ENCODE results near the gene NOP56. TPM values are rescaled to one million over a fixed set of nuclear protein-coding genes. Genes with fewer than 3 reads are reported as not detected.

The NOP56 gene
- total and polyA plus RNA-seq, 2 donors (not counting 1 experiment from before 2014, with no cell fraction given), result 212 to 247 TPM

DNA sequence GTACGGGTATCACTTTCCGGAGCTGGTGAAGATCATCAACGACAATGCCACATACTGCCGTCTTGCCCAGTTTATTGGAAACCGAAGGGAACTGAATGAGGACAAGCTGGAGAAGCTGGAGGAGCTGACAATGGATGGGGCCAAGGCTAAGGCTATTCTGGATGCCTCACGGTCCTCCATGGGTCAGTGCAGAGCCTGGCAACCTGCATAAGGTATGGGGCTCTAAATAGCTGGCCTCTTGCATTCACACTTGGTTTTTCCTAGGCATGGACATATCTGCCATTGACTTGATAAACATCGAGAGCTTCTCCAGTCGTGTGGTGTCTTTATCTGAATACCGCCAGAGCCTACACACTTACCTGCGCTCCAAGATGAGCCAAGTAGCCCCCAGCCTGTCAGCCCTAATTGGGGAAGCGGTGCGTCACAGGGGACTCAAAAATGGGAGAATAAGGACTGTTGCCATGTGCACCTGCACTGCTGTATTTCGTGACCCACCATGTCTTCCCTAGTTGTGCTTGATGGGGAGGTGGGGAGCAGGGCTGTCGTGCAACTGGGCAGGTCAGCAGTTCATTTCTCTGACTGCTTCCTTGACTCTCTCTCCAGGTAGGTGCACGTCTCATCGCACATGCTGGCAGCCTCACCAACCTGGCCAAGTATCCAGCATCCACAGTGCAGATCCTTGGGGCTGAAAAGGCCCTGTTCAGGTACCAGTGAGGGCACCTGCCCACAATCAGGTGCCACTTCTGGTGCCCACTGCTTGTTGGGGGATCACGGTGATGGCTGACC lies 3.1 kb downstream of the NOP56 start:
- H3K4me3 ChIP-seq (ENCODE audit: control extremely low read depth in 1 of 5, extremely low read depth in 1 of 5, insufficient read depth in 1 of 5, low read depth in 2 of 5, low read length in 4 of 5), result no peak overlapping the region
- H3K9ac ChIP-seq (ENCODE audit: low read length), result no peak overlapping the region
- no peak overlapping the region for H3K27ac ChIP-seq (ENCODE audit: low read length in 2 of 2)
- H2AFZ ChIP-seq (ENCODE audit: insufficient read depth, low read depth, low read length, poor library complexity, severe bottlenecking), result no peak overlapping the region
- peaks cover 42% of the 10 kb centered on the region for H4K20me1 ChIP-seq (ENCODE audit: control insufficient read depth, insufficient read depth, low read length, poor library complexity, severe bottlenecking)
- POLR2A ChIA-PET, result interaction anchor here (4.8 kb wide), 1 partner anchor 9 kb away, joined by 57 read pairs; the partner anchor contains the start of gene IDH3B
- H3K4me1 Mint-ChIP-seq, result peaks cover 21% of the 10 kb centered on the region
- H3K9me3 ChIP-seq (ENCODE audit: control extremely low read depth in 1 of 3, control insufficient read depth in 2 of 3, insufficient read depth in 1 of 3, low read length in 2 of 3), result no peaks in the 10 kb centered on the region
- no peaks in the 10 kb centered on the region for H3K27me3 ChIP-seq (replicated peaks in 1 of 4; ENCODE audit: control extremely low read depth in 1 of 4, control insufficient read depth in 3 of 4, insufficient read depth in 4 of 4, low read length in 3 of 4)
- TF ChIP-seq, protein P1, sequence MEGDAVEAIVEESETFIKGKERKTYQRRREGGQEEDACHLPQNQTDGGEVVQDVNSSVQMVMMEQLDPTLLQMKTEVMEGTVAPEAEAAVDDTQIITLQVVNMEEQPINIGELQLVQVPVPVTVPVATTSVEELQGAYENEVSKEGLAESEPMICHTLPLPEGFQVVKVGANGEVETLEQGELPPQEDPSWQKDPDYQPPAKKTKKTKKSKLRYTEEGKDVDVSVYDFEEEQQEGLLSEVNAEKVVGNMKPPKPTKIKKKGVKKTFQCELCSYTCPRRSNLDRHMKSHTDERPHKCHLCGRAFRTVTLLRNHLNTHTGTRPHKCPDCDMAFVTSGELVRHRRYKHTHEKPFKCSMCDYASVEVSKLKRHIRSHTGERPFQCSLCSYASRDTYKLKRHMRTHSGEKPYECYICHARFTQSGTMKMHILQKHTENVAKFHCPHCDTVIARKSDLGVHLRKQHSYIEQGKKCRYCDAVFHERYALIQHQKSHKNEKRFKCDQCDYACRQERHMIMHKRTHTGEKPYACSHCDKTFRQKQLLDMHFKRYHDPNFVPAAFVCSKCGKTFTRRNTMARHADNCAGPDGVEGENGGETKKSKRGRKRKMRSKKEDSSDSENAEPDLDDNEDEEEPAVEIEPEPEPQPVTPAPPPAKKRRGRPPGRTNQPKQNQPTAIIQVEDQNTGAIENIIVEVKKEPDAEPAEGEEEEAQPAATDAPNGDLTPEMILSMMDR (IDR thresholded peaks at IDR 0.05), result no peak
- no peak for TF ChIP-seq EZH2 (IDR thresholded peaks at IDR 0.05; ENCODE audit: borderline replicate concordance, insufficient read depth, low read depth, low read length, poor library complexity, severe bottlenecking)
- 93% methylated on average over 15 of the region's 17 CpGs for WGBS (ENCODE audit: insufficient coverage)
- H3K4me1 ChIP-seq (ENCODE audit: control insufficient read depth in 2 of 2, insufficient read depth in 2 of 2, low read length in 2 of 2), result peaks cover 19 to 20% of the 10 kb centered on the region in 2 donors
- no peaks in the 10 kb centered on the region for H3K9me3 Mint-ChIP-seq (ENCODE audit: insufficient read depth)
- H3K4me3 Mint-ChIP-seq, result peak overlapping the region; percentile 16
- DNase-seq (peak; percentile 21), ATAC-seq (ENCODE audit: low read depth) (no peak)
- peaks cover 4 to 67% of the 10 kb centered on the region in 2 experiments for H3K36me3 ChIP-seq (replicated peaks in 1 of 2; ENCODE audit: control extremely low read depth in 1 of 2, control insufficient read depth in 1 of 2, extremely low read depth in 1 of 2, insufficient read depth in 2 of 2, low read length in 1 of 2)
- H3K27ac Mint-ChIP-seq, result no peak overlapping the region
- H3K79me2 ChIP-seq (ENCODE audit: control insufficient read depth, insufficient read depth, low read length), result peaks cover 27% of the 10 kb centered on the region
- CTCF ChIA-PET, result interaction anchor here (1.1 kb wide), 1 partner anchor 9 kb away, joined by 3 read pairs; the partner anchor contains the start of gene IDH3B
- no peaks in the 10 kb centered on the region for H3K27me3 Mint-ChIP-seq
- intact Hi-C loops (cut with micrococcal nuclease), result no loop called here
- no peak overlapping the region for H3K4me2 ChIP-seq (replicated peaks; ENCODE audit: low read depth, low read length, poor library complexity, severe bottlenecking)

DNA sequence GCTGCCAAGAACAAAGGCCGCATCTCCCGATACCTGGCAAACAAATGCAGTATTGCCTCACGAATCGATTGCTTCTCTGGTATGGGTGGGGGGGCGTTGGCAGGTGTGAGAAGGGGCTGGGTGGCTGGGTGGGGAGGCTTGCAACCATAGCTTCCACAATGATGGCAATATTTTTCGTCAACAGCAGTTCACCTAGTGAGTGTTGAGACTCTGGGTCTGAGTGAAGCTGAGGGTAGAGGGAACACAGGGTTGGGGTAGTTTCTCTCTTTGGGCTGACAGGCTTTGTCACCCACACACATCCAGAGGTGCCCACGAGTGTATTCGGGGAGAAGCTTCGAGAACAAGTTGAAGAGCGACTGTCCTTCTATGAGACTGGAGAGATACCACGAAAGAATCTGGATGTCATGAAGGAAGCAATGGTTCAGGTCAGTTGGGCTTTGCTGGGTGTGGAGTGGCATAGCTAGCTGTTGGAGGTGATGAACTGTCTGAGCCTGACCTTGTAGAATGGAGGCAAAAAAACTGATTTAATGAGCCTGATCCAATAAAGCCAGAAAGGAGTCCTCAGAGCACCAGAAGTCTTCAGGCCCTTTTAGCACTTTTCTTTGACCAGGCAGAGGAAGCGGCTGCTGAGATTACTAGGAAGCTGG lies 4.2 kb downstream of the NOP56 start:
- H3K4me2 ChIP-seq (replicated peaks; ENCODE audit: low read depth, low read length, poor library complexity, severe bottlenecking), result no peak overlapping the region
- intact Hi-C loops (cut with micrococcal nuclease), result no loop called here
- no peak overlapping the region for H3K4me3 Mint-ChIP-seq

More for the DNA sequence above, 4.2 kb downstream of the NOP56 start:
- no peak for ATAC-seq (ENCODE audit: low read depth)
- peak; percentile 8 for DNase-seq
- H3K4me1 ChIP-seq (ENCODE audit: control insufficient read depth in 2 of 2, insufficient read depth in 2 of 2, low read length in 2 of 2), result peaks cover 14 to 15% of the 10 kb centered on the region in 2 donors
- H2AFZ ChIP-seq (ENCODE audit: insufficient read depth, low read depth, low read length, poor library complexity, severe bottlenecking), result no peak overlapping the region
- ChIA-PET POLR2A (no interaction called here), CTCF (no interaction called here)
- H3K4me1 Mint-ChIP-seq, result peaks cover 21% of the 10 kb centered on the region
- H3K27me3 ChIP-seq (replicated peaks in 1 of 4; ENCODE audit: control extremely low read depth in 1 of 4, control insufficient read depth in 3 of 4, insufficient read depth in 4 of 4, low read length in 3 of 4), result no peaks in the 10 kb centered on the region
- peaks cover 42% of the 10 kb centered on the region for H4K20me1 ChIP-seq (ENCODE audit: control insufficient read depth, insufficient read depth, low read length, poor library complexity, severe bottlenecking)
- no peaks in the 10 kb centered on the region for H3K9me3 ChIP-seq (ENCODE audit: control extremely low read depth in 1 of 3, control insufficient read depth in 2 of 3, insufficient read depth in 1 of 3, low read length in 2 of 3)
- no peak overlapping the region for H3K27ac Mint-ChIP-seq
- H3K4me3 ChIP-seq (ENCODE audit: control extremely low read depth in 1 of 5, extremely low read depth in 1 of 5, insufficient read depth in 1 of 5, low read depth in 2 of 5, low read length in 4 of 5), result no peak overlapping the region
- TF ChIP-seq, protein P1 (IDR thresholded peaks at IDR 0.05), result no peak
- no peak for TF ChIP-seq EZH2 (IDR thresholded peaks at IDR 0.05; ENCODE audit: borderline replicate concordance, insufficient read depth, low read depth, low read length, poor library complexity, severe bottlenecking)
- no peaks in the 10 kb centered on the region for H3K27me3 Mint-ChIP-seq
- 96% methylated on average over 9 of the region's 12 CpGs for WGBS (ENCODE audit: insufficient coverage)
- H3K79me2 ChIP-seq (ENCODE audit: control insufficient read depth, insufficient read depth, low read length), result peaks cover 27% of the 10 kb centered on the region
- no peaks in the 10 kb centered on the region for H3K9me3 Mint-ChIP-seq (ENCODE audit: insufficient read depth)
- H3K36me3 ChIP-seq (replicated peaks in 1 of 2; ENCODE audit: control extremely low read depth in 1 of 2, control insufficient read depth in 1 of 2, extremely low read depth in 1 of 2, insufficient read depth in 2 of 2, low read length in 1 of 2), result peaks cover 4 to 75% of the 10 kb centered on the region in 2 experiments
- no peak overlapping the region for H3K27ac ChIP-seq (ENCODE audit: low read length in 2 of 2)
- no peak overlapping the region for H3K9ac ChIP-seq (ENCODE audit: low read length)

Data from B cell (primary cell).